Sigmoid colon (tissue), 4 donors: ENCODE measurements around the gene AFF4.

Experiments used
- CTCF ChIP-seq, 4 experiments: fragments of 450-650 bp in 3 of 4; fragments of 200-600 bp in 1 of 4; IDR thresholded peaks; one replicate each; pipeline ENCODE4 v1.5.1; 2016 to 2019; ENCODE audit warnings: antibody characterized with exemption in 4 of 4, mild to moderate bottlenecking in 3 of 4, moderate library complexity in 2 of 4
- POLR2A ChIP-seq, 2 donors: fragments of 450-650 bp; IDR thresholded peaks; one replicate each; pipeline ENCODE4 v1.6.1; 2016; ENCODE audit warnings: antibody characterized with exemption in 2 of 2, mild to moderate bottlenecking in 2 of 2, moderate library complexity in 2 of 2
- POLR2AphosphoS5 ChIP-seq, 4 donors: sonication (generic); formaldehyde crosslinking; IDR thresholded peaks; one replicate each; pipeline ENCODE4 v1.6.1; 2017; ENCODE audit warnings: antibody characterized with exemption in 4 of 4

- TF ChIP-seq POLR2AphosphoS5 (IDR thresholded peaks at IDR 0.05) = no peak
- no peak for TF ChIP-seq POLR2A (IDR thresholded peaks at IDR 0.05)
- no peak for TF ChIP-seq CTCF (IDR thresholded peaks at IDR 0.05)
Observed at GRCh38 chr5:132838516-132839282, 124.7 kb downstream of the AFF4 start.
